ENCODE measurements around the gene TNFRSF9. TPM values are rescaled to one million over a fixed set of nuclear protein-coding genes. Genes with fewer than 3 reads are reported as not detected.

The TNFRSF9 gene
- total RNA-seq, 1 experiment from 2014 or later, result not detected

GRCh38 chr1:7940034-7940433 is 605 bp downstream of the TNFRSF9 start:
- Mint-ChIP-seq H3K27ac (no peak overlapping the region), H3K36me3 (ENCODE audit: insufficient read depth in 1 of 3, low read depth in 3 of 3) (no peaks in the 10 kb centered on the region), H3K4me3 (no peak overlapping the region), H3K9me3 (peaks cover 0 to 2% of the 10 kb centered on the region in 2 experiments; a peak in 1 of 5 replicates), H3K27me3 (ENCODE audit: low read depth) (peaks cover 67% of the 10 kb centered on the region), H3K4me1 (peaks cover 6 to 15% of the 10 kb centered on the region in 2 experiments; a peak in 3 of 4 replicates)
- no peak overlapping the region for H3K4ac ChIP-seq (ENCODE audit: low read depth, low read length)
- no peak overlapping the region for H4K91ac ChIP-seq (ENCODE audit: insufficient read length, low read depth, low read length)
- no peaks in the 10 kb centered on the region for H3K23me2 ChIP-seq (ENCODE audit: insufficient read length, low read depth, low read length, poor library complexity, severe bottlenecking)
- H3K79me2 ChIP-seq (ENCODE audit: insufficient read depth, low read length), result no peaks in the 10 kb centered on the region
- no peaks in the 10 kb centered on the region for H3K4me1 ChIP-seq (ENCODE audit: insufficient read depth, low read length)
- WGBS (ENCODE audit: extremely low coverage, insufficient read length, low lambda C conversion rate), result no CpG with 5 or more reads among the region's 3 CpGs
- H2BK20ac ChIP-seq (ENCODE audit: low read depth, low read length, poor library complexity, severe bottlenecking), result no peak overlapping the region
- no peak overlapping the region for H3K27ac ChIP-seq (ENCODE audit: insufficient read length, low read depth, low read length)
- no peak overlapping the region for H2BK120ac ChIP-seq (ENCODE audit: low read depth, low read length, poor library complexity, severe bottlenecking)
- H3K23ac ChIP-seq (ENCODE audit: insufficient read length, low read depth, low read length), result no peak overlapping the region
- H2BK15ac ChIP-seq (ENCODE audit: low read depth, low read length), result no peak overlapping the region
- H4K5ac ChIP-seq (ENCODE audit: insufficient read length, low read depth, low read length), result no peak overlapping the region
- peaks cover 18% of the 10 kb centered on the region; the same call in 1 of the 2 replicates for H3K27me3 ChIP-seq (ENCODE audit: insufficient read depth, low read length)
- no peak for TF ChIP-seq CTCF (conservative IDR thresholded peaks at IDR 0.05)
- no peaks in the 10 kb centered on the region for H3K79me1 ChIP-seq (ENCODE audit: insufficient read depth, low read depth, low read length, poor library complexity, severe bottlenecking)
- H4K20me1 ChIP-seq (ENCODE audit: control insufficient read depth, insufficient read depth, insufficient read length), result no peaks in the 10 kb centered on the region
- H2AK5ac ChIP-seq (ENCODE audit: insufficient read length, low read length), result no peak overlapping the region
- H3K18ac ChIP-seq (ENCODE audit: insufficient read length, low read depth, low read length), result no peak overlapping the region
- H3K9ac ChIP-seq (ENCODE audit: extremely low read depth, insufficient read length, low read length), result no peak overlapping the region
- no peak overlapping the region for H3K14ac ChIP-seq (ENCODE audit: insufficient read depth, low read length)
- no peaks in the 10 kb centered on the region for H3K9me3 ChIP-seq (ENCODE audit: control insufficient read depth, low read depth, low read length)
- H2BK12ac ChIP-seq (ENCODE audit: insufficient read length, low read depth, low read length), result no peak overlapping the region
- no peak overlapping the region for H4K8ac ChIP-seq (replicated peaks; ENCODE audit: insufficient read length, low read depth, low read length)
- H3K56ac ChIP-seq (ENCODE audit: insufficient read length, low read depth, low read length), result no peak overlapping the region
- H3K4me2 ChIP-seq (ENCODE audit: insufficient read depth, insufficient read length, low read length), result no peak overlapping the region
- H2BK5ac ChIP-seq (ENCODE audit: insufficient read length, low read length), result no peak overlapping the region
- DNase-seq, result no peak
- H3T11ph ChIP-seq (ENCODE audit: low read length), result no peak overlapping the region
- H2AFZ ChIP-seq (ENCODE audit: low read length), result no peak overlapping the region
